Neural crest cell (in vitro differentiated cells): ENCODE results near the gene HSD17B2. TPM values are rescaled to one million over a fixed set of nuclear protein-coding genes. Genes with fewer than 3 reads are reported as not detected.
A peak's percentile ranks its signal among the peaks of the same experiment; 100 is the strongest.

Experiments used
- DNase-seq: peaks from one replicate; pipeline ENCODE4 v3.0.0; 2021; ENCODE audit warnings: low read depth, mixed read lengths, low spot score
- H3K27ac Mint-ChIP-seq: one replicate; pipeline ENCODE4 v1.8.0; 2021; ENCODE audit warnings: mild to moderate bottlenecking, mixed read lengths; ENCODE audit not compliant: unreplicated experiment
- H3K27me3 Mint-ChIP-seq: 2 replicates; pipeline ENCODE4 v1.8.0; 2021; ENCODE audit warnings: low read depth, mild to moderate bottlenecking, mixed read lengths
- H3K36me3 Mint-ChIP-seq: 2 replicates; pipeline ENCODE4 v1.8.0; 2021; ENCODE audit warnings: low read depth, mild to moderate bottlenecking, mixed read lengths
- H3K4me1 Mint-ChIP-seq: 2 replicates; pipeline ENCODE4 v1.8.0; 2021; ENCODE audit warnings: mixed read lengths
- H3K4me3 Mint-ChIP-seq: one replicate; pipeline ENCODE4 v1.8.0; 2021; ENCODE audit warnings: mild to moderate bottlenecking, mixed read lengths
- H3K9me3 Mint-ChIP-seq: 2 replicates; pipeline ENCODE4 v1.8.0; 2021; ENCODE audit warnings: mixed read lengths
- CTCF ChIP-seq: fragments of 200-600 bp; sonication (generic); conservative IDR thresholded peaks from 2 replicates; pipeline ENCODE4 v1.5.0; 2021; ENCODE audit warnings: antibody characterized with exemption, mild to moderate bottlenecking
- total RNA-seq: library from RNA; stranded (reverse); gene quantifications from 2 replicates; pipeline ENCODE4 v1.2.1, GENCODE V29; 2021

HSD17B2 gene
- total RNA-seq, 1 donor from 2014 or later = not detected

- H3K4me3 Mint-ChIP-seq = no peak within 1 kb of the TSS
- H3K9me3 Mint-ChIP-seq = peaks cover 16% of the 10 kb centered on the region
- peaks cover 7% of the 10 kb centered on the region for H3K27me3 Mint-ChIP-seq
- TF ChIP-seq CTCF = no peak
- peak within 1 kb of the TSS; percentile 44 for H3K27ac Mint-ChIP-seq
- H3K4me1 Mint-ChIP-seq = no peaks in the 10 kb centered on the region
- DNase-seq = no peak
- peaks cover 7% of the 10 kb centered on the region for H3K36me3 Mint-ChIP-seq
These were observed 23.8 kb upstream of the HSD17B2 start, which contains the start of gene SDR42E1 for GRCh38 chr16:82011199-82011641. Gene SDR42E1, minus strand, starts transcription at chr16:82011470. Its CDS starts 10,612 bp downstream, at chr16:82000858.

- Mint-ChIP-seq H3K27ac (no peak overlapping the region), H3K4me1 (no peaks in the 10 kb centered on the region), H3K9me3 (peaks cover 13% of the 10 kb centered on the region), H3K4me3 (no peak overlapping the region), H3K27me3 (peaks cover 7% of the 10 kb centered on the region), H3K36me3 (peaks cover 7% of the 10 kb centered on the region)
- no peak for DNase-seq
- TF ChIP-seq CTCF = no peak
These were observed 21.9 kb upstream of the HSD17B2 start for GRCh38 chr16:82013139-82013538.

GRCh38 chr16:82016263-82016662 is 18.8 kb upstream of the HSD17B2 start:
- peaks cover 19% of the 10 kb centered on the region for H3K27me3 Mint-ChIP-seq
- DNase-seq = no peak
- no peaks in the 10 kb centered on the region for H3K4me1 Mint-ChIP-seq
- no peaks in the 10 kb centered on the region for H3K36me3 Mint-ChIP-seq
- H3K4me3 Mint-ChIP-seq = no peak overlapping the region
- H3K9me3 Mint-ChIP-seq = peaks cover 4% of the 10 kb centered on the region
- peak; percentile 44 for TF ChIP-seq CTCF
- no peak overlapping the region for H3K27ac Mint-ChIP-seq

DNA sequence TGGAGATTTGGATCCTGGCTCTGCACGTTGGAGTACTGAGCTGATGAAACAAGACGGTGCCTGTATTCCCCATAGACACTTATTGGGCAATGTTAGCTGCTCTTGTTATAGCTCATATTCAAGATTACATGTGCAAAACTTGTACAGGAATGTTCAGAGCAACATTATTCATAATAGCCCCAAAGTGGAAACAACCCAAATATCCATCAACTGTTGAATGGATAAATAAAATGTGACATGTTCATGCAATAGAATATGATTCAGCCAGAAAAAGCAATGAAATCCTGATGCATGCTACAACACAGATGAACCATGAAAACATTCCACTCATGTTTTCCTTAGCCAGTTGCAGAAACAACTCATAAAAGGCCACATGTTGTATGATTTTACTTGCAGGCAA is 18.1 kb upstream of the HSD17B2 start:
- Mint-ChIP-seq H3K27ac (no peak overlapping the region), H3K36me3 (no peaks in the 10 kb centered on the region), H3K4me3 (no peak overlapping the region), H3K27me3 (peaks cover 19% of the 10 kb centered on the region), H3K4me1 (no peaks in the 10 kb centered on the region), H3K9me3 (peaks cover 4% of the 10 kb centered on the region)
- DNase-seq = no peak
- no peak for TF ChIP-seq CTCF

GRCh38 chr16:82017911-82018568 is 17.0 kb upstream of the HSD17B2 start:
- no peak for TF ChIP-seq CTCF
- Mint-ChIP-seq H3K36me3 (no peaks in the 10 kb centered on the region), H3K4me3 (no peak overlapping the region), H3K27ac (no peak overlapping the region), H3K27me3 (peaks cover 14% of the 10 kb centered on the region), H3K9me3 (peaks cover 4% of the 10 kb centered on the region), H3K4me1 (no peaks in the 10 kb centered on the region)
- no peak for DNase-seq
